HEK293 (cell line): ENCODE results near the gene SP8.

Source experiments
- ZBTB20 ChIP-seq: fragments of 450-650 bp; formaldehyde crosslinking; IDR thresholded peaks from 2 replicates; pipeline ENCODE4 v1.5.1; 2016; ENCODE audit warnings: missing biosample characterization, missing genetic modification characterization
- ZBTB8A ChIP-seq: fragments of 450-650 bp; formaldehyde crosslinking; IDR thresholded peaks from 2 replicates; pipeline ENCODE4 v1.5.1; 2016; ENCODE audit warnings: missing biosample characterization, missing genetic modification characterization
- ZNF302 ChIP-seq: fragments of 450-650 bp; formaldehyde crosslinking; IDR thresholded peaks from 2 replicates; pipeline ENCODE4 v1.5.1; 2016; ENCODE audit warnings: missing biosample characterization, missing genetic modification characterization, low read depth
- ZNF529 ChIP-seq: fragments of 450-650 bp; formaldehyde crosslinking; IDR thresholded peaks from 2 replicates; pipeline ENCODE4 v1.5.1; 2017; ENCODE audit warnings: missing genetic modification characterization, missing biosample characterization; ENCODE audit not compliant: insufficient replicate concordance
- ZSCAN30 ChIP-seq: fragments of 450-650 bp; IDR thresholded peaks from 2 replicates; pipeline ENCODE4 v1.5.1; 2018; ENCODE audit warnings: missing biosample characterization, mild to moderate bottlenecking, missing genetic modification characterization, moderate library complexity
- TF ChIP-seq, protein P1 (sequence below): fragments of 450-650 bp; formaldehyde crosslinking; IDR thresholded peaks from 2 replicates; pipeline ENCODE4 v1.5.1; 2016; ENCODE audit warnings: missing biosample characterization, missing genetic modification characterization

DNA sequence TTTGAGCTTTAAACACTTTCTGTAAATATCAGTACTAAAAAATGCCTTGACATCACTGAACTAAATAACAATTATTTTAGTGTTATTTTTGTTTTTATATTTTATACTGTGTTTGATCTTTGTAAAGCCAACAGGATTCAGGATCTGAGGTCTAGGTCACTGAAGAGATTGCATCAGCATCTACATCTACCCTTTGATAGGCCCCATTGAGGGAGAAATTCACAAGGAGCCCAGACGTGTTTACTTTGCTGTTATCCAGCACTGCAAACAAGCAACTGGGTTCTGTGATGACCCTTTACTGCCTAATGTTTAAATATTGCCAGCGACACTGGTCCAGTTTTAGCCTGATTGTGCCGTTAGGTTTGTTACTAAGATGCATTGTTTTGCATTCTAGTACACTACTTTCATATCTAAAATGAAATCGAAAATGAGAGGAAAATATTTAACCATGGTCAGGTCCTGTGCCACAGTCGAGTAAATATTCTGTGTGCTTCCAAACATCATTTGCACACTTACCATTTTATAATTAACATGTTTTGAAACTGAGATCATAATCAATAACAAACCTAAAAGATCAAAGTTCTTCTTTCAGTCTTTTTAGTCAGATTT, 48.7 kb downstream of the SP8 start:
- TF ChIP-seq, protein P1, sequence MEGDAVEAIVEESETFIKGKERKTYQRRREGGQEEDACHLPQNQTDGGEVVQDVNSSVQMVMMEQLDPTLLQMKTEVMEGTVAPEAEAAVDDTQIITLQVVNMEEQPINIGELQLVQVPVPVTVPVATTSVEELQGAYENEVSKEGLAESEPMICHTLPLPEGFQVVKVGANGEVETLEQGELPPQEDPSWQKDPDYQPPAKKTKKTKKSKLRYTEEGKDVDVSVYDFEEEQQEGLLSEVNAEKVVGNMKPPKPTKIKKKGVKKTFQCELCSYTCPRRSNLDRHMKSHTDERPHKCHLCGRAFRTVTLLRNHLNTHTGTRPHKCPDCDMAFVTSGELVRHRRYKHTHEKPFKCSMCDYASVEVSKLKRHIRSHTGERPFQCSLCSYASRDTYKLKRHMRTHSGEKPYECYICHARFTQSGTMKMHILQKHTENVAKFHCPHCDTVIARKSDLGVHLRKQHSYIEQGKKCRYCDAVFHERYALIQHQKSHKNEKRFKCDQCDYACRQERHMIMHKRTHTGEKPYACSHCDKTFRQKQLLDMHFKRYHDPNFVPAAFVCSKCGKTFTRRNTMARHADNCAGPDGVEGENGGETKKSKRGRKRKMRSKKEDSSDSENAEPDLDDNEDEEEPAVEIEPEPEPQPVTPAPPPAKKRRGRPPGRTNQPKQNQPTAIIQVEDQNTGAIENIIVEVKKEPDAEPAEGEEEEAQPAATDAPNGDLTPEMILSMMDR, result no peak
- TF ChIP-seq ZNF302 (tag by site-specific recombination) (no peak), ZBTB8A (tag by site-specific recombination) (no peak), ZBTB20 (tag by site-specific recombination) (no peak), ZNF529 (tag by site-specific recombination) (no peak), ZSCAN30 (tag by site-specific recombination) (no peak)
